Natural killer cell treated with Interleukin-12 subunit alpha and Interleukin-12 subunit beta and Interleukin-15 and Interleukin-18, amount 100 ng/mL, for 72 hours (primary cell): ENCODE data around the gene TECR. TPM values are rescaled to one million over a fixed set of nuclear protein-coding genes. Genes with fewer than 3 reads are reported as not detected.
A peak's percentile ranks its signal among the peaks of the same experiment; 100 is the strongest.
"Not testable (repeated sequence)": the region's sequence is repeated elsewhere in the genome, so short reads cannot be mapped to it uniquely, and the experiment has no call there.

Experiments used
- ATAC-seq, 2 donors: fragments of 150-1000 bp; cut with Tn5 transposase in 1 of 2; sonication (Bioruptor Pico), chemical (Tn5 transposase) in 1 of 2; 2 replicates each; pipeline ENCODE4 v1.10.0; 2021
- DNase-seq: peaks from one replicate; pipeline ENCODE4 v3.0.0; 2022; ENCODE audit warnings: low spot score
- H3K27ac Mint-ChIP-seq, 2 donors: 1 replicate in 1 of 2; 2 replicates in 1 of 2; pipeline ENCODE4 v1.8.0; 2022; ENCODE audit warnings: mixed read lengths in 2 of 2, mild to moderate bottlenecking in 1 of 2, moderate library complexity in 1 of 2
- H3K27me3 Mint-ChIP-seq, 2 donors: 1 replicate in 1 of 2; 2 replicates in 1 of 2; pipeline ENCODE4 v1.8.0; 2022; ENCODE audit warnings: mixed read lengths in 2 of 2
- H3K36me3 Mint-ChIP-seq: one replicate; pipeline ENCODE4 v1.8.0; 2022; ENCODE audit warnings: mixed read lengths
- H3K4me1 Mint-ChIP-seq, 2 donors: 1 replicate in 1 of 2; 2 replicates in 1 of 2; pipeline ENCODE4 v1.8.0; 2022; ENCODE audit warnings: low read depth in 2 of 2, mixed read lengths in 2 of 2, mild to moderate bottlenecking in 1 of 2
- H3K4me3 Mint-ChIP-seq: one replicate; pipeline ENCODE4 v1.8.0; 2022; ENCODE audit warnings: mixed read lengths
- H3K9me3 Mint-ChIP-seq: 2 replicates; pipeline ENCODE4 v1.8.0; 2022; ENCODE audit warnings: mixed read lengths
- total RNA-seq, 2 donors: library from RNA; stranded (reverse); gene quantifications; one replicate each; pipeline ENCODE4 v1.2.3, GENCODE V29; 2022

Gene TECR
- total RNA-seq, 2 donors from 2014 or later, result 74.0 to 110 TPM

DNA sequence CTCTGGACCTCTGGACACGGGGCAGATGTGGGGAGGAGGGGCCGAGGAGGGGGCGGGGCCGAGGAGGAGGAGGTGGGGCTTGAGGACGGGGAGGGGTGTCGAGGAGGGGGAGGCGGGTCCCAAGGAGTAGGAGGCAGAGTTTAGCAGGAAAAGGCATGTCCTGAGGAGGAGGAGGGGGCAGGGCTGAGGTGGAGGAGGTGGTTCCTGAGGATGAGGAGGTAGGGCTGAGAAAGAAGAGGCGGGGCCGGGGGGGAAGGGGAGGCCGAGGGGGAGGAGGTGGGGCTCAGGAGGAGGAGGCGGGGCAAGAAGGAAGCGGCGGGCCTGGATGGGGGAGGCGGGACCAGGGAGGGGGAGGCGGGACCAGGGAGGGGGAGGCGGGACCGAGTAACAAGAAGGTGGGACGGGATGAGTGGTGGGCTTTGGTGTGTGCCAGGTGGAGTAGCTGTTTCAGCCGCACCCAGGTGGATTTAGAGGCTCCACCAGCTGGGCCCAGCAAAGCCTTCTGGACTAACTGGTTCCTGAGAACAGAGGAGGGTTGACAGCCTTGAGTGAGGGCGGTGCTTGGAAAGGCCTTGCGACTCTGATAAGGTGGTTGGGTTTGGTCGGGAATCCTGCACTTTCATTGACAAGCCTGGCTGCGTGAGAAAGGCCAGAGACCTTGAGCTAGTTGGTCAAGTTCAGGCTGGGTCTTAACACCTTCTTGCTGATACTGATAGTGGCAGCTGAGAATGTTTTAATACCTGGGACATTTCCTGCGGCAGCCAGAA, 7.7 kb downstream of the TECR start:
- peak; percentile 61 to 82 for ATAC-seq
- H3K27me3 Mint-ChIP-seq, result no peaks in the 10 kb centered on the region

DNA sequence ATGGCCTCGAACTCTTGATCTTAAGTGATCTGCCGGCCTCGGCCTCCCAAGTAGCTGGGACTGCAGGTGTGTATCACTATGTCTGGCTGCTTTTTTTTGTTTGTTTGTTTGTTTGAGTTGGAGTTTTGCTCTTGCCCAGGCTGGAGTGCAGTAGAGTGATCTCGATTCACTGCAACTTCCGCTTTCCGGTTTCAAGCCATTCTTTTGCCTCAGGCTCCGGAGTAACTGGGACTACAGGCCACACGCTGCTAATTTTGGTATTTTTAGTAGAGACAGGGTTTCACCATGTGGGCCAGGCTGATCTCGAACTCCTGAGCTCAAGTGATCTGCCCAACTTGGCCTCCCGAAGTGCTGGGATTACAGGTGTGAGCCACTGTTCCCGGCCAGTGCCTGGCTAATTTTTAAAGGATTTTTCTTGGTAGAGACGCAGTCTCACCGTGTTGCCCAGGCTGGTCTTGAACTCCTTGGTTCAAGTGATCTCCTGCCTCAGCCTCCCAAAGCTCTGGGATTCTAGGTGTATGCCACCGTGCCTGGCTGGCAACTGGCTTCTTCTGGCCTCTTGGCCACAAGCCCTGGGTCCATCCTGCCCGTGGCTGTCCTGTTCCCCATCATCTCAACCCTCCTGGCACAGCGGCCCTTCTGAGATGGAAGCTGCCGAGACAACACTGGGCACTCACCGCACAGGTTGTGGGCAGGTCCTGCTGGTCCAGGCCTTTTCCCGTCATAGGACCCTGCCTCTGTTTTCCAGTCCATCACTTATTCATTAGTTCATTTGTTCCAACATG, 11.5 kb downstream of the TECR start:
- ATAC-seq (no peak), DNase-seq (no peak)
- H3K27me3 Mint-ChIP-seq, result no peaks in the 10 kb centered on the region
- peak overlapping the region in 1 of 2 donors; percentile 50 for H3K27ac Mint-ChIP-seq
- no peak overlapping the region for H3K4me3 Mint-ChIP-seq
- H3K36me3 Mint-ChIP-seq, result no peaks in the 10 kb centered on the region
- no peaks in the 10 kb centered on the region for H3K9me3 Mint-ChIP-seq
- peaks cover 0 to 21% of the 10 kb centered on the region in 2 donors for H3K4me1 Mint-ChIP-seq

More for the DNA sequence above, 7.7 kb downstream of the TECR start:
- H3K9me3 Mint-ChIP-seq, result no peaks in the 10 kb centered on the region
- no peak overlapping the region for H3K4me3 Mint-ChIP-seq
- DNase-seq, result no peak
- H3K27ac Mint-ChIP-seq, result no peak overlapping the region
- H3K36me3 Mint-ChIP-seq, result no peaks in the 10 kb centered on the region
- H3K4me1 Mint-ChIP-seq, result peaks cover 0 to 18% of the 10 kb centered on the region in 2 donors

DNA sequence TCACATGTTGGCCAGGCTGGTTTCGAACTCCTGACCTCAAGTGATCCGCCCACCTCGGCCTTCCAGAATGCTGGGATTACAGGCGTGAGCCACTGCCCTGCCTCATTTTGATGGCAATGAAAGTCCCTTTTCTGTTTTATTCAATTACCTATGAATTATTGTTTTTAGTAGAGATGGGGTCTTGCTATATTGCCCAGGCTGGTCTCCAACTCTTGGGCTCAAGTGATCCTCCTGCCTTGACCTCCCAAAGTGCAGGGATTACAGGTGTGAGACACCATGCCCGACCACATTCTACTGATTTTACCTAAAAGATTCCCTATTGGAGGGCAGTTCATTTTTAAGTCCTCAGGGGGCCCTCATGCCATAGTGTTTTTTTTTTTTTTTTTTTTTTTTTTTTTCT, 12.6 kb downstream of the TECR start:
- not testable (repeated sequence) for H3K36me3 Mint-ChIP-seq, ATAC-seq, DNase-seq, H3K4me3 Mint-ChIP-seq, H3K9me3 Mint-ChIP-seq, H3K27ac Mint-ChIP-seq, H3K27me3 Mint-ChIP-seq
- H3K4me1 Mint-ChIP-seq, result peaks cover 0 to 18% of the 10 kb centered on the region in 2 donors

DNA sequence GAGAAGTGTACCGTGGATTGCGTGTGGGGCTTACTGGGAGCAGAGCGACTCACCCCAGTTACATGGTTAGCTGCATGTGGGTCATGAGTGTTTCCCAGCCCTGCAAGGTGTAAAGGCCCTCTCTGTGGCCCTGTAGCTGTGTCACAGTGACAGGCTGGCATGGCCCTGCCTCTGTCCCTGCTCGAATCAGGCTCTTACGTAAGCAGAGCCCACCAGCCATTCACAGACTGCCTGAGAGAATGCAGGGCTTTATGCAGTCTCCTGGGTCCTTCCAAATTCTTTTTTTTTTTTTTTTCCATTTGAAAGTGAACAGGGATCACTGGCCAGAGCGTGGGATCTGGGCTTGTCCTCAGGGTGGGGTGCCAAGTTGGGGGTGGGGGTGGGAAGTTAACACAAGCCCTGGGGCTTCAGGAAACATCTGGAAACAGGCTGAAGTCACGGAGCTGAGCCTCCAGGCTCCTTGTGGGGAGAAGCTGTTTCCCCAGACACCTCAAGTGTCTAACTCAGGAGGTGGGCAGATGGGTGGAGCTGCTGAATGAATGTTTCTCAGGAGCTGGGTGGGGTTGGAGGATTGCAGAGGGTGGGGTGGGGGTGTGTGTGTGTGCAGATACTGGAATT, 13.4 kb downstream of the TECR start:
- no peak overlapping the region for H3K4me3 Mint-ChIP-seq
- no peak for ATAC-seq
- H3K9me3 Mint-ChIP-seq, result no peaks in the 10 kb centered on the region
- no peak for DNase-seq
- peaks cover 0 to 14% of the 10 kb centered on the region in 2 donors for H3K4me1 Mint-ChIP-seq
- H3K27ac Mint-ChIP-seq, result no peak overlapping the region
- no peaks in the 10 kb centered on the region for H3K36me3 Mint-ChIP-seq
- no peaks in the 10 kb centered on the region for H3K27me3 Mint-ChIP-seq

DNA sequence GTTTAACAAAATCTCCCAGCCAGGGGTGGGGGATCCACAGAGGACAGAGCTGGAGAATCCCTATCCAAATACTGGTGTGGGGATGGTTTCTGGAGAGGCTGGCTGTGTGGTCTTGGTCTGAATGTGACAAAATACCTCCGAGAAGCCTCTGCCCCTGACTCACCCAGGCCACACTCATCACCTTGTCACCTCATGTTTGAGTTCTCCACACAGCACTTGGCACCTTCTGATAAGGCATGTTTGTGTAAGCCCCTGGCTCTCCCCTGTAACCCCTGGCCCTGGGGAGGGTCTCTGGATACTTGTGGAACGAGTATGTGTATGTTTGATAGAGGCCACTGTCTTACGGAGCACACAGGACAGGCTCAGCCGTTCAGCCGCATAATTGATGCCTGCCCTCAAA, 14.7 kb downstream of the TECR start:
- DNase-seq (no peak), ATAC-seq (no peak)
- H3K27ac Mint-ChIP-seq, result no peak overlapping the region
- H3K27me3 Mint-ChIP-seq, result no peaks in the 10 kb centered on the region
- peaks cover 0 to 12% of the 10 kb centered on the region in 2 donors for H3K4me1 Mint-ChIP-seq
- H3K4me3 Mint-ChIP-seq, result no peak overlapping the region
- H3K9me3 Mint-ChIP-seq, result no peaks in the 10 kb centered on the region
- no peaks in the 10 kb centered on the region for H3K36me3 Mint-ChIP-seq

DNA sequence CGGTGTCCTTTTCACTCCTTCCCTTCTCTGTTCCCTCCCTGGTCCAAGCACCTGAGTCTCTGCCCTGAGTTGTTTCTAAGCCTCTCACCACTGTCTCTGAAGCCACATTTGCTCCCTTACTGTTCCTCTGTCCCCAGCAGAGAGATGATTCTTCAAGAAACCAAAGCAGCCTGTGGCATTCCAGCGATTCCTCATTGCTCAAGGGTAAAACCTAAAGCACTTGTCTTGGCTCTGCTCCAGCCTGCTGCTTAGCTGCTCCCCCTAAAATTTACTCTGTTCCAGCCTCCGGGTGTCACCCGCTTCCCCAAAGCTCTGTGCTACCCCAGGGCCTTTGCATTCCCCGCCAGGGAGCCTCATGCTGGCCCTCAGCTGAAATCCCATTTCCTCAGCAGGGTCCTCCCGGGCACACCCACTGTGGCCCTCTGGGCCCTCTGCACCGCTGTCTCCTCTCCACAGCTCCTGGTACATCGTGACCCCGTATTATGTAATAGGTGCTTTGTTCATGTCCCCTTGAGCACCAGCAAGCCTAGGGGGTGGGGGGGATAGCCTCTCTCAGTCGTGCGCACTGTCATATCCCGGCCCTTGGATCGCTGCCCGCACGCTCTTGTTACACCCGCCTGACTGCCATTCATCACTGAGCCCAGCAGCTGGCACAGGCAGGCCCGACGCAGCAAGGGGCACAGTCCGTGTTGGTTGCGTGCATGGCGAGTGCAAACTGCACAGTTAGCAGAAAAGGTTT, 15.8 kb downstream of the TECR start:
- DNase-seq (no peak), ATAC-seq (no peak)
- Mint-ChIP-seq H3K27ac (no peak overlapping the region), H3K9me3 (no peaks in the 10 kb centered on the region), H3K4me1 (peaks cover 5 to 7% of the 10 kb centered on the region in 2 donors), H3K36me3 (no peaks in the 10 kb centered on the region), H3K4me3 (no peak overlapping the region), H3K27me3 (no peaks in the 10 kb centered on the region)

DNA sequence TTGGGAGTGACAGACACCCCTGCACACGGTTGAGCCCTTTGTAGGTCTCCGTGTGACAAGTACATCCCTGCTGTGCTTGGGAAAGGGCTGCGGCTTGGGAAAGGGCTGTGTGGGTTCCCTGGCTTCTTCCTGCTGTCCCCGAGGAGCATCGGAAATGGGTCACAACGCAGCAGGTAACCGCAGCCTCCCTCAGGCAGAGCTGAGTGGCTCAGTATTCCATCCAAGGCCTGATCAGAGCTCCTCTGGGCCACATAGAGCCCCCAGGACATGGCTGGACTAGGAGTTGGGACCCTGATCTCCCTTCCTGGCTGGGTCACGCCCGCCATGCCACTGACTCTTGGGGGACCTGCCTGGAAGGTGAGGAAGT, 16.3 kb downstream of the TECR start:
- no peak for DNase-seq
- no peak for ATAC-seq
- H3K27me3 Mint-ChIP-seq, result no peaks in the 10 kb centered on the region
- H3K4me1 Mint-ChIP-seq, result peaks cover 5 to 7% of the 10 kb centered on the region in 2 donors
- no peak overlapping the region for H3K4me3 Mint-ChIP-seq
- no peaks in the 10 kb centered on the region for H3K9me3 Mint-ChIP-seq
- no peaks in the 10 kb centered on the region for H3K36me3 Mint-ChIP-seq
- no peak overlapping the region for H3K27ac Mint-ChIP-seq

DNA sequence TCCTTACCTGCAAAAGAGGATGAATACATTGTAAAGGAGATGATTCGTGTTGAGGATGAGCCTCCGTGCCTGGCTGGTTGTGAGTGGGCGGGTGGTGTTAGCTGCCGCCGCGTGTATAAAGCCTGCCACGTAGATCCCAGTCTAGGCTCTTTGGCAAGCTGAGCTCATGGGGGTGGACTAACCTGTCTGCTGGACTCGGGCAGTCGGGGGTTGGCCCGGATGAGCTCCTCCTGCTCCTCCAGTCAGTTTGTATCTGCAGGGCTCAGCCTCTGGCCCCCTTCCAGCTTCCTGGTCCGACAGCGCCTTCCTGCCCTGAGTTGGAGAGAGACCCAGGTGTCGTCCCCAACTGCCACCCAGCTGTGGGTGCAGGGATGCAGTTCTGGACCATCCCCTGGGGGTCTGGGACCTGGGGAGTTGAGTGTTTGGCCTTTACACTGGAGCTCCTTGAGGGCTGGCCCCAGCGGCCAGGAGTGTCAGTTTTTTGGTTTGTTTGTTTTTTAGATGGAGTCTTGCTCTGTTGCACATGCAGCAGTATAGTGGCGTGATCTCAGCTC, 20.9 kb downstream of the TECR start:
- no peak for ATAC-seq
- Mint-ChIP-seq H3K27me3 (no peaks in the 10 kb centered on the region), H3K4me3 (no peak overlapping the region), H3K36me3 (no peaks in the 10 kb centered on the region), H3K27ac (peak overlapping the region; percentile 49 to 91), H3K4me1 (peaks cover 21 to 23% of the 10 kb centered on the region in 2 donors), H3K9me3 (no peaks in the 10 kb centered on the region)
- no peak for DNase-seq

DNA sequence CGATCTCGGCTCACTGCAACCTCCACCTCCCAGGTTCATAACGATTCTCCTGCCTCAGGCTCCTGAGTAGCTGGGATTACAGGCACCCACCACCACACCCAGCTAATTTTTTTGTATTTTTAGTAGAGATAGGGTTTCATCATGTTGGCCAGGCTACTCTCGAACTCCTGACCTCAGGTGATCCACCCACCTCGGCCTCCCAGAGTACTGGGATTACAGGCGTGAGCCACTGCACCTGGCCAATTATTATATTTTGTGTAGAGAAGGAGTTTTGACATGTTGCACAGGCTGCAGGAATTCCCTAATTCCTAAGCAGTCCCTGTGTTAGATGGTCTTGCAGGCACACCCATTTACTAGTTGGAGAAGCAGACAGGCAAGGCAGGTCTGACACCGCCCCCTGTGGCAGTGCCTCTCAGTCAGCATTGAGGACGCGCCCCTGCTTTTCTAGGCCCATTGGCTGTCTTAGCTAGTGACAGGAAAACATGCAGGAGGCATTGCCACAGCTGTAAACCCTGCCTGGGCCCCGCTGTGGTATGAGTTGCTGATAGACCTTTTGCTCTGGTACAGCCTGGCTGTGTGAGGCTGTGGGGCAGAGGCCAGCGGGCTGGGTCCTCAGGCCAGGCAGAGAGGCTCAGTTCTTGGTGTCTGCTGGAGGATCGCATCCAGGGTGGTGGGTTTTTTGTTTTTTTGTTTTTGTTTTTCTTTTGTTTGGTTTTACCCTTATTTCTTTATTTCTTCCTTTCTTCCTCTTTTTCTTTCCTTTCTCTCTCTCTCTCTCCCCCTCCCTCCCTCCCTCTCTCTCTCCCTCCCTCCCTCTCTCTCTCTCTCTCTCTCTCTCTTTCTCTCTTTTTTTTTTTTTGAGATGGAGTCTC, 22.0 kb downstream of the TECR start:
- DNase-seq, result peak; percentile 76
- H3K9me3 Mint-ChIP-seq, H3K36me3 Mint-ChIP-seq, H3K27me3 Mint-ChIP-seq: not testable (repeated sequence)
- Mint-ChIP-seq H3K27ac (peak overlapping the region; percentile 49 to 91), H3K4me3 (peak overlapping the region; percentile 25), H3K4me1 (peaks cover 28 to 31% of the 10 kb centered on the region in 2 donors)
- ATAC-seq, result peak; percentile 85 to 88

DNA sequence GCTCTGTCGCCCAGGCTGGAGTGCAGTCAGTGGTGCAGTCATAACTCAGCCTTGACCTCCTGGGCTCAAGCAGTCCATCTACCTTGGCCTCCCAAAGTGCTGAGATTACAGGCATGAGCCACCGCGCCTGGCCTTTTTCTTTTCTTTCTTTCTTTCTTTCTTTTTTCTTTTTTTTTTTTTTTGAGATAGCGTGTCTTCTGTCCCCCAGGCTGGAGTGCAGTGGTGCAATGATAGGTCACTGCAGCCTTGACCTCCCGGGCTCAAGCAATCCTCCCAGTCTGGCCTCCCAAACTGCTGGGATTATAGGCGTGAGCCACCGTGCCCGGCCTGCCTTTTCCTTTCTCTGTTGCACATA, 22.6 kb downstream of the TECR start:
- not testable (repeated sequence) for ATAC-seq, H3K36me3 Mint-ChIP-seq, DNase-seq, H3K9me3 Mint-ChIP-seq, H3K27me3 Mint-ChIP-seq
- H3K27ac Mint-ChIP-seq, result peak overlapping the region; percentile 49 to 91
- peak overlapping the region; percentile 25 for H3K4me3 Mint-ChIP-seq
- peaks cover 34 to 37% of the 10 kb centered on the region in 2 donors for H3K4me1 Mint-ChIP-seq

DNA sequence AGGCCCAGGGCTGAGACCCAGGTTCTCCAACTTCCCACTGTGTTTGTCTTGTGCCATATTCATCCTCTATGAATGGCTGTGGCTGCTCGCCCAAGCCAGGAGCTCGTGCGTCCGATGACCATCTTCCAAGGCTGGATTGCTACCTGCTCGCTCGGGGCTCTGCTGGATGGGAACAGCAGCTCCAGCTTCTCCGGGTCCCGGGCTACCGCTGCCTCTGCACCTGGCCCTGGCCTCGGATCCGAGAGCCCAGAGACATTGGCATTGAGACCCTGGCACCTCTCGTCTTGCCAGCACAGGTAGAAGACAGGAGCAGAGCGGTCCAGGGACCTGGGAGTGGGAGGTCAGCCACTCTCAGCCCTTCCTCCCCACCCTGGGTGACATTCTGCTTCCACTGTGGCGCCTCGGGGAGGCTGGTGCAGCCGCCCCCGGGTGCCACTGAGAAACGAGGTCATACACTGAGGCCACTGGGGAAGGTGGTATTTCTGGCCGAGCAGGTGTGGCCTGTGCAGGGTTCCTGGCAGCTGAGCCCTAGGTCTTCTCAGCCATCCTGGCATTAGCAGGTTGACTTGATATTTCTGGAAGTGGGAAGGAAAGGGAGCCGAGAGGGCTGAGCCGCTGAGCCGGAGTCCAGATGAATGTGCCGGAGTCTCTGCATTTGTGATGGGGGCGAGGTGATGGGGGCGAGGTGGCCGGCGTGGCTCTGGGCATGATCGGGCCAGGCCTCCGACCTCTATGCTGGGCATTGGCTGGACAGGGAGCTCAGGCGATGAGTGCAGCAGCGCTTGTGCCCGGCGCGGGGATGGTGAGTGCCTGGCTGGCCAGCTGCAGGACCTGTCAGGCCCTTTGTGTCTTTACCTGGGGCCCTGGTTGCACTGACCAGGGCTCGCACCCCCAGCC, 23.9 kb downstream of the TECR start:
- ATAC-seq (no peak), DNase-seq (no peak)
- H3K4me1 Mint-ChIP-seq, result peaks cover 34 to 37% of the 10 kb centered on the region in 2 donors
- H3K27me3 Mint-ChIP-seq, result no peaks in the 10 kb centered on the region
- no peaks in the 10 kb centered on the region for H3K36me3 Mint-ChIP-seq
- H3K27ac Mint-ChIP-seq, result peak overlapping the region in 1 of 2 donors; percentile 49
- no peak overlapping the region for H3K4me3 Mint-ChIP-seq
- H3K9me3 Mint-ChIP-seq, result no peaks in the 10 kb centered on the region

DNA sequence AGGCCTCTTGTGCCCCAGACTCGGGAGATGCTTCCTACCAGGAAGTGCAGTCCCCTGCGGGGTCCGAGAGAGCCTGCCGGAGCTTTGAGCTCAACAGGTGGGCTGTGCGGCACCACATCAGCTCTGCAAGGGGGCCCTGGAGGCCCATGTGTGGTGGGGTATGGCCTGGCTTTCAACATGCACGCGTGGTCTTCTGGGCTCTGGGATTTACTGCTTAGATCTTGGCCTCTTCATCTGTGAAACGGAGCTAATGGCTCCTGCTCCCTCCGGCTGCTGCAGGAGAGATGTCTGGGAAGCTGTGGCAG, 24.5 kb downstream of the TECR start:
- Mint-ChIP-seq H3K36me3 (no peaks in the 10 kb centered on the region), H3K9me3 (no peaks in the 10 kb centered on the region), H3K27ac (no peak overlapping the region), H3K4me3 (no peak overlapping the region), H3K27me3 (no peaks in the 10 kb centered on the region), H3K4me1 (peaks cover 37% of the 10 kb centered on the region in 2 donors)
- ATAC-seq (no peak), DNase-seq (no peak)
